ENCODE data around the gene PSG2.
"Not testable (repeated sequence)": the region's sequence is repeated elsewhere in the genome, so short reads cannot be mapped to it uniquely, and the experiment has no call there.

The PSG2 gene

DNA sequence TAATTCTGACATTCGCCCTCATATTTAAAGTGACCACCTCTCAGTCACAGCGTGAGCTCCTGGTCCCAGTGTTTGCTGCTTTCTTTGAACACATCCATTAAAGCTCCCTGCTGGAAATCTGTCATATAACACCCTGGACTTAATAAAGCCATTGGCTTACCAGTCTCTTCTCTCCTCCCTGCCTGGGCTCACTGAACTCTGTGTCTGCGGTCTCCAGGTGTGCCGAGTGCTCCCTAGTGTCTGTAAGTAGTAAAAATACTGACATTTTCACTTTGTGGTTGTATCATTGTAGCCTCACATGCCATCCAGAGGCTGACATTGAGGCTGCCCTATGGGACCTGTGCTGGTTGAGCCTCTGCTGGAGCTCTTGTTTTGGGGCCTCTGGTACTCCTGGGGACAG, 53.6 kb downstream of the PSG2 start:
- no CpG with 5 or more reads among the region's 4 CpGs for WGBS (ENCODE audit: insufficient coverage, insufficient read length)
- no peak overlapping the region for H3K4me3 ChIP-seq (ENCODE audit: low read length)

DNA sequence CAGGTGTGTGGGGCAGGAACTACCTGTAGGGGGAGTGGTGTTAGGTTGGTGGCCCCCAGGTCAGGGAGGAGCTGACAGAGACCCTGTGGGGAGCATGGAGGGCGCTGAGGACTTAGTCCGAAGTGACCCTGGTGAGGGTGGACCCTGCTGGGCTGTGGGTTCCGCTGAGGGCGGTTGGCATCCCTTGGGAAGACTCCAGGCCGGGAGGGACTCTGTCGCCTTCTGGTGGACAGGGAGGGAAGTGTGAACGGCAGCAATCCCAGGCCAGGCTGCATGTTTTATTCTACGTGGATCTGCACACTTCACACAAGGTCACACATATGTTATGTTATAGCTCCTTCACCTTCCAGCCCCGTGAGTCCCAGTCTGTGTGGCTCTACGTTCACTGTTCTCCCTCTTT, 54.5 kb downstream of the PSG2 start:
- H3K4me3 ChIP-seq (ENCODE audit: low read length); H3K27me3 ChIP-seq (ENCODE audit: control insufficient read depth, insufficient read depth, low read length); H3K36me3 ChIP-seq (ENCODE audit: control insufficient read depth, insufficient read depth, low read length); H3K9me3 ChIP-seq (ENCODE audit: control insufficient read depth, insufficient read depth, low read length); H3K27ac ChIP-seq (ENCODE audit: low read length); DNase-seq (ENCODE audit: low read depth, low spot score); H3K4me1 ChIP-seq (ENCODE audit: control insufficient read depth, insufficient read depth, low read length): not testable (repeated sequence)
- no CpG with 5 or more reads among the region's 10 CpGs for WGBS (ENCODE audit: insufficient coverage, insufficient read length)

More for the DNA sequence above, 53.6 kb downstream of the PSG2 start:
- Histone ChIP-seq H3K27ac (ENCODE audit: low read length) (no peak overlapping the region), H3K9me3 (ENCODE audit: control insufficient read depth, insufficient read depth, low read length) (peaks cover 3% of the 10 kb centered on the region), H3K27me3 (ENCODE audit: control insufficient read depth, insufficient read depth, low read length) (no peaks in the 10 kb centered on the region), H3K36me3 (ENCODE audit: control insufficient read depth, insufficient read depth, low read length) (no peaks in the 10 kb centered on the region), H3K4me1 (ENCODE audit: control insufficient read depth, insufficient read depth, low read length) (no peaks in the 10 kb centered on the region)
- DNase-seq (ENCODE audit: low read depth, low spot score) = no peak

DNA sequence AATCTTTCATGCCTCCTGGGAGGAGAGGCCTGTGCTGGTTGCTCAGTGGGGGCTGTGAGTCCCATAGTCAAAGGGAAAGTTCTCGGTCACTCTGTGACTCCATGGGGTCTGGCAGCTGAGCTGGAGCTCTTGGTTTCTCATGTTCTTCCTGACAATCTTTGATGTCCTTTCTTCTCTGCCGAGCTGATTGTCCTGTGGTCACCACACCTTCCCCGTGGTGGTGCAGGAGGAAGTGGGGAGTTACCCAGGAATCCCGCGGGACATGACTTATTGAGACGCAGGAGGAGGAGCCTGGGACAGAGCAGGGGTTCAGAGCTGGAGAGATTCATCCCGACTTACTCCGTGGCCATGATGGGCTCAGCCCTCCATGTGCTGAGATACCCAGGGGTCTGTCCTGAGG, 55.4 kb downstream of the PSG2 start:
- not testable (repeated sequence) for H3K9me3 ChIP-seq (ENCODE audit: control insufficient read depth, insufficient read depth, low read length); H3K27me3 ChIP-seq (ENCODE audit: control insufficient read depth, insufficient read depth, low read length); H3K27ac ChIP-seq (ENCODE audit: low read length); DNase-seq (ENCODE audit: low read depth, low spot score); H3K4me3 ChIP-seq (ENCODE audit: low read length); H3K36me3 ChIP-seq (ENCODE audit: control insufficient read depth, insufficient read depth, low read length); H3K4me1 ChIP-seq (ENCODE audit: control insufficient read depth, insufficient read depth, low read length)
- no CpG with 5 or more reads among the region's 8 CpGs for WGBS (ENCODE audit: insufficient coverage, insufficient read length)

DNA sequence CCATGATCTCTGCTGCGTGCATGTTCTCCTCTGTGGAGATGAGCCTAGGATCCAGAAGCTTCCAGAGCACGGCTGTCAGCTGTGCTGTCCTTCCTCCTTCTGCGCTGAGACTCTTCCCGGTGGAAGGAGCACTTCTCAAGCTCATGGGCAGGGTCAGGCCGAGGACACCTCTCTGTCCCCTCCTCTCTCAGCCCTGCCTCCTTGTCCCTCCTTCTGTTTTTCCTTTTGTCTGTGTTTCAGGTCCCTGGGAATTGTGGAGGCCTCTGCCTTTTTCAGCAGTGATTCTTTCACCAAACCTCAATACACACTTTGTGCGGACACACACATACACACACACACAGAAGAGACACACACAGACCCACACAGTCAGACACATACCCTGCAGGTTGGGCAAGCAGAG, 56.1 kb downstream of the PSG2 start, which contains the start of gene PSG11:
PSG11 (minus strand) TSS at position 101 of the 400 bp plus-strand sequence; CDS start at position 4, 97 bp downstream.
- not testable (repeated sequence) for H3K36me3 ChIP-seq (ENCODE audit: control insufficient read depth, insufficient read depth, low read length); DNase-seq (ENCODE audit: low read depth, low spot score); H3K4me3 ChIP-seq (ENCODE audit: low read length); H3K27ac ChIP-seq (ENCODE audit: low read length); H3K27me3 ChIP-seq (ENCODE audit: control insufficient read depth, insufficient read depth, low read length); H3K9me3 ChIP-seq (ENCODE audit: control insufficient read depth, insufficient read depth, low read length); H3K4me1 ChIP-seq (ENCODE audit: control insufficient read depth, insufficient read depth, low read length)
- WGBS (ENCODE audit: insufficient coverage, insufficient read length) = no CpG with 5 or more reads among the region's 6 CpGs

DNA sequence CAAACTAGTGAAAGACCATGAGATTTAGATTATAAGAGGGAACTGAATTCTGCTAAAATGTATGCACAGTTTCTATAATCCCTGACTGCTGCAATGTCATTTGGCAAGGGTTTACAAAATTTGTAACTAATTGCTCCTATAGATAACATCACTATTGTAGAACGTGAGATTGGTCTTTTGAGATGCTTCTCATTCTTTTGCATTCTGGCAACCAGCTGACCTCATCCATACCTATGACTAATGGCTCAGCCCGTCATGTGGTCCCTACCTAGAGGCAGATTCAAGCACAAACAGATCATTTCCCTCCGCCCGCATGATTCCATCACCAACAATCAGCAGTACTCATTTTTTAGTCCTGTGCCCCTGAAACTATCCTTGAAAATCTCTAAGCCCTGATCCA, 60.4 kb downstream of the PSG2 start:
- H3K27ac ChIP-seq (ENCODE audit: low read length); H3K27me3 ChIP-seq (ENCODE audit: control insufficient read depth, insufficient read depth, low read length); H3K36me3 ChIP-seq (ENCODE audit: control insufficient read depth, insufficient read depth, low read length); H3K9me3 ChIP-seq (ENCODE audit: control insufficient read depth, insufficient read depth, low read length); H3K4me3 ChIP-seq (ENCODE audit: low read length); DNase-seq (ENCODE audit: low read depth, low spot score); H3K4me1 ChIP-seq (ENCODE audit: control insufficient read depth, insufficient read depth, low read length): not testable (repeated sequence)
- no CpG with 5 or more reads among the region's 4 CpGs for WGBS (ENCODE audit: insufficient coverage, insufficient read length)

DNA sequence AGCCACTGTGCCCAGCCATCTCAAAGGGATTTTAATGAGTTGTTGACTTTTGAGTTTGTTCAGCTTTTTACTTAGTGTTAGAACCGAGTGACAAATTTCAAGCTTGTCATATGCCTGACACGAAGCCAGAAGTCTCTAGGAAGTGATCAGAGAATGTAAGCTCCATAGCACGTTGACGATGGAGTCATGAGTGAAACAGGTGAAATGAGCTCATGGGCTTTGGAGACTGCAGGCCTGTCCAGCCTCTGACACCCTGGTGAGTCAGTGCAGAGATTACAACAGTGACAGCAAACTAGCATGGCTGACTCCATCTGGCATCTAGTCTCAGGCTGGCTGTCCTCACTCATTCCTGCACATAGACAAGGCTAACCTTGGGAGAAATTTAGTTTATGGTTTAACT, 60.9 kb downstream of the PSG2 start:
- DNase-seq (ENCODE audit: low read depth, low spot score); H3K27ac ChIP-seq (ENCODE audit: low read length); H3K4me3 ChIP-seq (ENCODE audit: low read length); H3K4me1 ChIP-seq (ENCODE audit: control insufficient read depth, insufficient read depth, low read length); H3K9me3 ChIP-seq (ENCODE audit: control insufficient read depth, insufficient read depth, low read length); H3K27me3 ChIP-seq (ENCODE audit: control insufficient read depth, insufficient read depth, low read length); H3K36me3 ChIP-seq (ENCODE audit: control insufficient read depth, insufficient read depth, low read length): not testable (repeated sequence)
- no CpG with 5 or more reads among the region's 4 CpGs for WGBS (ENCODE audit: insufficient coverage, insufficient read length)

DNA sequence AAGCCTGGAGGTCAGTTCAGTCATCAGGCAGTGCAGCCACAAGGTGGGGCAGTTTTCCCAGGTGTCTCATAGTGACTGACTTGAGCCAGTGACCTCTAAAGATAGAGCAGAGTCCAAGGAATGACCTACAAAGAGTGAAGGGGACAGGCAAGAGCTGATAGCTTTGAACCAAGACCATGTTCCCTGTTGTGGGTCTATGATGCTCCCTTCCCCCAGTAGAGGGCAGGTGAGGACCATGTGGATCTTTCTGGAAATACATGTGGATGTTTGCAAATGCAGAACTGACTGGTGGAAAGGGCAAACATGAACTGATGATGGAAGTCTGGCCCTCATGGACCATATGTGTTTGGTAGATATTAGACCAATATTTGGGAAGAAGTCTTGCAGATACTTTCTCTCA, 62.9 kb downstream of the PSG2 start:
- DNase-seq (ENCODE audit: low read depth, low spot score); H3K4me1 ChIP-seq (ENCODE audit: control insufficient read depth, insufficient read depth, low read length); H3K27ac ChIP-seq (ENCODE audit: low read length); H3K27me3 ChIP-seq (ENCODE audit: control insufficient read depth, insufficient read depth, low read length); H3K9me3 ChIP-seq (ENCODE audit: control insufficient read depth, insufficient read depth, low read length); H3K4me3 ChIP-seq (ENCODE audit: low read length); H3K36me3 ChIP-seq (ENCODE audit: control insufficient read depth, insufficient read depth, low read length): not testable (repeated sequence)
